Embryonic facial prominence (tissue), 1 donor: ENCODE data around the gene CCDC191.

Experiments used
- DNase-seq: peaks from one replicate; pipeline ENCODE4 v3.0.0-alpha.2; 2016; ENCODE audit errors: extremely low spot score

CCDC191 gene

GRCh38 chr3:113968986-113969385, 87.3 kb downstream of the CCDC191 start:
- no peak for DNase-seq

DNA sequence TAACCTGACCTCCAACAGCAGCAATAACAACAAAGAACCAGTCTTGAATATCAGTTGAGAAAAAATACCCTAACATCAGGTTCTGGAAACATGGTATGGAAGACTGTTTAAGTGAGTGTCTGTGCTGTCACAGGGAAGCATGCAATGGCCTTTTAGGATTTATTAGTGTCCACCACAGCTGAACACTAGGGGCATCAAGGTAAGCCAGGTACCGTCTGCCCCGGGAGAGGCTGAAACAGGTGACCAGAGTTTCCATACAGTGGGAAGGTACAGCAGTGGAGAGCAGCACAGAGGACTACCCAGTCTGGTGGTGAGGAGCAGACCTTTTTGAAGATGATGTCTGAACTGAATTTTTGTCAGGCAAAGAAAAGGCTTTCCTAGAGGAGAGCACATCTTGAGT, 90.2 kb downstream of the CCDC191 start:
- no peak for DNase-seq

GRCh38 chr3:113963879-113964278, 92.4 kb downstream of the CCDC191 start:
- DNase-seq: no peak

DNA sequence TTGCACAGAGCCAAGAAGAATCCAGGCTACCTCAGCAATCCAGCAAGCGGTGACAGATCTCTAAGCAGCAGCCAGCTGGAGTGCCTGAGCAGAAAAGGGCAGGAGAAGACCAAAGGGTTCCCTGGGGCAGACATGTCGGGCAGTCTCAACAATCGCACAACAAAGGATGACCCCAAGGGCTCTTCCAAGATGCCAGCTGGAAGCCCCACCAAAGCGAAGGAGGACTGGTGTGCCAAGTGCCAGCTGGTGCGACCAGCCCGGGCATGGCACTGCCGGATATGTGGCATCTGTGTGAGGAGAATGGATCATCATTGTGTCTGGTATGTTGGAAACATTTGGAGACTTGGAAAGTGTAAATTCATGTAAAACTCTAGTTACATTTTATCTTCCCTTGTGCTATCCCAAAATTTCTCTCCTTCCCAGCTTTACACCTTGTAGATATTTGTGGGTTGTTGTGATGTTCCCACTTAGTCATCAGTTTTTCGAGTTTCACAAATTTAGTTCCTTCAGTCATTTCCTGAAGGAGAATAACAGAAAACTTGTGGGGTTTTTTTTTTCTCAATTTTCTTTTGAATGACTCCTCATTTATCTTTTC, 102.1 kb downstream of the CCDC191 start:
- DNase-seq: no peak

DNA sequence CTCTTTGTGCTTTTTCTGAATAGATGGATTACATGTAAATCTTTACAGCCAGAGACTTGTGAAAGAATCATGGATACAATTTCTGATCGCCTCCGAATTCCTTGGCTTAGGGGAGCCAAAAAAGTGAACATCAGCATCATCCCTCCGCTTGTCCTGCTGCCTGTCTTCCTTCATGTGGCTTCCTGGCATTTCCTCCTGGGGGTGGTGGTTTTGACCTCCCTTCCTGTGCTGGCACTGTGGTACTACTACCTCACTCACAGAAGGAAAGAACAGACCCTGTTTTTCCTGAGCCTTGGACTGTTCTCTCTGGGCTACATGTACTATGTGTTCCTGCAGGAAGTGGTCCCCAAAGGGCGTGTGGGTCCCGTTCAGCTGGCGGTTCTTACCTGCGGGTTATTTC, 102.6 kb downstream of the CCDC191 start:
- DNase-seq: no peak

GRCh38 chr3:113952921-113953320, 103.4 kb downstream of the CCDC191 start:
- DNase-seq: no peak

- no peak for DNase-seq
Measured at GRCh38 chr3:113948015-113948917, 108.1 kb downstream of the CCDC191 start.

DNA sequence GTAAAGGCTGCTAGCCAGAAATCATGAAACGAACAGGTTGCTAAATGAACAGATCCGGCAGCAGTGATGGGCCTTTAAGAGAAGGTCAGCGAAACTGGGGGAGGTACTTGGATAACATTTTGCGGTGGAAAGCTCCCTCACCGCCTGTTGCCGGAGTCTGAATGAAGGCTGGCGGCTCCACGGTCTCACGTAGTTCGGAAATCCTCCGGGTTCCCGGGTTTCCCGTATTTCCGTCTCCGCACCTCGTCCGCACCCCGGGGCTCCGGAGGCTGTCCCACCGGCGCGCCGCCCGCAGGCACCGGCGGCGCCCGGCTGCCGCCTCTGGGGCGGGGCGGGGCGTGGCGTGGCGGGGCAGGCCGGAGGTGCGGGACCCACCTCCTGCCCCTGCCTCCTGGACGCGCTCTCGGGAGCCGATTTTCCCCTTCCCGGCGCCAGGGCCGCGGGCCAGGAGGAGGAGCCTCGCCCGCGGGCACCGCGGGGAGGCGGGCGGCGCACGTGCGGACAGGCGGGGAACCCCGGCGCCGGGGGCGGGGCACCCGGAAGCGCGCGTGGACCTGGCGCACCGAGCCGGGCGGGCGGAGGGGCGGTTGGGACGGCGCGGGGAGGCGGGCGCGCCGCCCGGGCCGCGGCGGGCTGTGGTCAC, 108.8 kb downstream of the CCDC191 start, which contains the start of gene ZDHHC23:
TSS of gene ZDHHC23 (plus strand) at position 642 of the 643 bp plus-strand sequence. CDS start 790 bp downstream, outside the sequence.
- DNase-seq: no peak

GRCh38 chr3:113946831-113947230, 109.5 kb downstream of the CCDC191 start:
- DNase-seq: no peak

GRCh38 chr3:113927556-113927955, 128.8 kb downstream of the CCDC191 start:
- DNase-seq: no peak

DNA sequence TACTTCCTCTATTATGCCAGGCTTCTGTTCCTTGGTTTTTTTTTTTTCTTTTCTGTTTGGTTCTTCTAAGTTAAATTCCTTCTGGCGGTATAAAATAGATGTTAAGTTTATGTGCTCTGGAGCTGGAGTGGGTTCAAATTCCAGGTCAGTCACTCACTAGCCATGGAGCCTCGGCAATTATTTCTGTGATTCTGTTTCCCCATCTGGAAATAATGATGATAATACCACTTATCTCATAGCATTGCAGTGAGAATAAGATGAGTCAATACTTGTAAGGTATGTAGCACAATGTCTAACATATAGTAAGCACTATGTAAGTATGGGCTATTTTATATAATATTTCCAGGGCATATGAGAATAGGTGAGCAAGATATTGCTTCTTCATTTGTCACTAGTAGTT, 141.7 kb downstream of the CCDC191 start:
- DNase-seq: no peak
